Fibroblast of upper back skin (primary cell): Measurements from ENCODE around the gene ACAP3.
"Not testable (repeated sequence)": the region's sequence is repeated elsewhere in the genome, so short reads cannot be mapped to it uniquely, and the experiment has no call there.

Source experiments
- DNase-seq: peaks from one replicate; pipeline ENCODE4 v3.0.0-alpha.2; 2013

Gene ACAP3

DNA sequence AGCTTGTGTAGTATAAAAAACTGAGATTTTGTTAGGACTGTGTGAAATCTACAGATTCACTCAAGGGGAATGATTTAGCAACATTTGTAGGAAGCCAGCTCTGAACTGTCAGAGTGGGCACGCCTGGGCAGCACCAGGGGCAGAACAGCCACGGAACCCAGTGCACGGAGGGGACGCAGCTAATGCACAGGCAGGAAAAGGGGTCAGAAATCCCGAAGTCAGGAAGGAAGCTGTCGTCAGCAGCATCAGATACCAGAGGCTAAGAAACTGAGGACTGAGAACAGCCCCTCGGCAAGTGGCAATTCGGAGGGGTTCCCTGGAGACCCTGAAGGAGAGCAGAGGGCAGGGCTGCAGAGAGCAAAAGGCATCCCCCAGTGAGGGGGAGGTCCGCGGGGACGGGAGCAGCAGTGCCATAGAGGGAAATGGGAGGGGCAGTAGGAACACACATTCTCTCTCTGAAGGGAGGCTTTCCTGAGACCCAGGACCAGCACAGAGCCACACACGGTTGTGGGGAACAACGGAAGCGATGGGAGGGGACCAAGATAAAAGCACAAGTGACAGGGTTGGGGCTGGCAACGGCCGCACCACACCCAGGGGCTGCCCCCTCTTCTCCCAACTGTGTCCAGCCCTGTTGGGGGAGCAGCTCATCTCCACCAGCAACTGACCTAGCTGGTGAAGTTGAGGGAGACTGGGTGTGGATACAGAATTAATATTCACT is 46.7 kb downstream of the ACAP3 start:
- no peak for DNase-seq

DNA sequence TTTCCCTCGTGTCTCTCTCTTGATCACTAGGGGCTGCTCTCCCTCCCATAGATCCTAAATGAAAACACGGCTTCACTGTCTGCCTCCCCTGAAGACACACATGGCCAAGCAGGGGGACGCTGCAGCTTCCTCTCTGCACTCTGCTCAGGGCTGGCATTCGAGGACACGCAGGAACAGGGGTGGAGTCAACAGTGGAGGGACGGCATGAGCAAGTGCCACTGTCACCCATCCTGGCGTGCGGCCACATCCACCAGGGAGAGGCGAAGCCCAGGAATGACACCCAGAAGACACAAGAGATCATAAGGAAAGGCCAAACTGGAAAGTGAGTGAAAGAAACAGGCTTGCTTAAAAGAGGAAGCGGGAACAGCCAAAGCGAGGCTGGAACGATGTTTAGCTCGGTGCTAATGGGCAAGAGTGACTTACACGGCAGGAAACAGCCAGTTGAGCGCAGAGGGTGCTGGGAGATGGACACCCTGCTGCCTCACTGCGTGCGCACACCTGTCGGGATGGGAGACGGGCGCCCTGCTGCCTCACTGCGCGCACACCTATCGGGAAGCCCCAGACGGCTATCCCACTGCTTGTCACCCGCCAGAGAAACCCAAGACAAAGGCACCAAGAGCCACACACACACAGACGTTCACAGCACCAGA is 47.7 kb downstream of the ACAP3 start:
- no peak for DNase-seq

DNA sequence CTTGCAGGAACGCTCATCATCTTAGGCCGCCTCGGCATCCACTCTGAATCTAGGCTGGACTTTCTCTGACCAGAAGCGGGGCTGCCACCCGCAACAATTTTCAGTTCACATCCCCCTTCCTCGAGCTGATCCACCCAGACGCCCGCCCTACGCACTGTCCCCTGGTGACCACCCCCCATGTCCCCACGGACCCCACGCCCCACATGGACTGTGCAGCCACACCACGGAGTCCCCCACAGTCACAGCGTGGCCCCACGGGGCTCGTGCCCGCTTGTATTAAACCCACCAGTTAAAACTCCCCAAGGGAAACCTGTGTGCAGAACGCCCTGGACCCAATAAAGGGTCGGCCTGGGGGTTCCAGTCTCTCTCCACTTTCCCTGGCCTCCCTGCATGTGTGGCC is 48.2 kb downstream of the ACAP3 start:
- no peak for DNase-seq

DNA sequence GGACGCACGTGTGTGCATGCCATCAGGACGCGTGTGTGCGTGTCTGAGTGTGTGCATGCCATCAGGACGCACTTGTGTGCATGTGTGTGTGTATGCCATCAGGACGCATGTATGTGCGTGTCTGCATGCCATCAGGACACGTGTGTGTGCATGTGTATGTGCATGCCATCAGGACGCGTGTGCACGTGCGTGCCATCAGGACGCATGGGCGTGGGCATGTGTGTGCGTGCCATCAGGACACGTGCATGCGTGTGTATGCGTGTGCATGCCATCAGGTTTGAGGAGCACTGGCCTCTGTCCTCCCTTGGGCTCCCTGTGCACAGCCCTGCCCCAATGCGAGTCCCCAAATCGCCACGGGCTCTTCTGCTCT is 48.6 kb downstream of the ACAP3 start:
- DNase-seq: no peak

DNA sequence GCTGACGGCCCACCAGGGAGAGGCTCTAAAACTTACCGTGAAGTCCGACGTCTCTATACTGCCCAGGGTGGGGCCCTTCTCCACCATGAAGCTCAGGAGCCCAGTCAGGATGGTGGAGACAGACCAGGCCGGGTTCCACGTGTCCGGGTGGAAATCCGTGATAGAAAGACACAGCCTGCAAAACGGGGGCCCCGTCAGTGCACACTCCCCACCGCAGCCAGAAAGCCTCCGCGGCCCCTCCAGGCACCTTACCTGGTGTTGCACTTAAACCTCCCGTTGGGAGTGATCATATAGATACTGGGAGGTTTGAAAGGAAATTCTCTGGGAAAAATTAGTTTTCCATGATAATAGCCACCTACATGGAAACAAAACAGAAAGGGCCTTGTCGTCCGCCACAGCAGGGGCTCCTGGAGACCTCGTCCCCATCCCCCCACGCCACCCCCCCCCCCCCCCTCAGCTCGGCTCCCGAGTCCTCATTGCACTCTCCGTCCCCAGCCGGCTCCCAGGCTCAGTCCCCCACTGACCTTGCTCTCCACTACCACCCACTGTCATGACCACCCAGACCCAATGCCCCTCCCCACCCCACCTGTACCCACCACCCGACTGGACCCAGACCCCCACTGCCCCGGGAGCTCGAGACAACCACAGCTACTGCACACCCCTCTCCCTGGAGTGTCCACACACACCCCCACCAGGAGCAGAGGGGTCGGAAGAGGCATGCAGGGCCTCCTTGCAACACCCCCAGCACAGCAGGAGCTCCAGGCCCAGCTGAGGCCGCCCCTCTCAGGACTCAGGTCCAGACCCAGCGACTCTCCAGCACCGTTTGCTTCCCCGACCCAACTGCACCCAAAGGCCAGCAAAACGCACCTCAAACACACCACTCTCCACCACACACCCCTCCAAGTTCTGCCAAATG is 50.5 kb downstream of the ACAP3 start:
- no peak for DNase-seq

DNA sequence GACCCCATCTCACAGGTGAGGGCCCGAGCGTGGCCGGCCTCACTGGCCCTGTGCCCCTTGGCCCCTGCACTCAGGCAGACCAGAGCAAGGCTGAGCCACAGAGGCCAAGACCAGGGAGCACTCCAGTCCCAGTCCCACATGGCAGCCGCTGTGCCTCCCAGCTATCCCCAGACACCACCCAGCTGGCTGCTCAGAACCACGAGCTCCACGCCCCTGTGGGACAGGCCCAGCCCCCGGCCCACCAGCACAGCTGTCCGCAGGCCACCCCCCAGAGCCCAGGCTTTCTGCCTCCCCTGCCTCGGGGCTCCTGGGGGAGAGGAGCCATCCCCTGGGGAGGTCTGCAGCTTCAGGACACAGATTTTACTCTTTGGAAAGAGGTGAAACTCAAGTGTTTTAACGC is 52.1 kb downstream of the ACAP3 start:
- no peak for DNase-seq

DNA sequence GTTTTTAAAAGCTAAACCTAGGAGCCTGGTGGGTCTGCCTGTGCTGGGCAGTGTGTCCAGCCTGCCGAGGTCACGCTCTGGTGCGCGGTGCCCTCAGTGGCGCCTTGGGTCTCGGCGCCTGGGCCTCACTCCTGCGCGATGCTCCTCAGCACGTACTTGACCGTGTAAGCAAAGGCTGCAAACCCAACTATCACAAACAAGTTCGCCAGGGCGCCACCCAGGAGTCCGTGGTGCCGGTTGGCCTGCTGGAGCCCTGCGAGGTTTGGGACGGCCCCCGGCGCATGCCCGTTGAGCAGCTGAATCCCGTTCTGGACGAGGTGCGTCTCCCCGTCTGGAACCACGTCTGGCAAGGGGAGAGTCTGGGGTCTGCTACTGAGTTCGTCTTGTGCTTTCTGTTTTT is 52.7 kb downstream of the ACAP3 start:
- no peak for DNase-seq

DNA sequence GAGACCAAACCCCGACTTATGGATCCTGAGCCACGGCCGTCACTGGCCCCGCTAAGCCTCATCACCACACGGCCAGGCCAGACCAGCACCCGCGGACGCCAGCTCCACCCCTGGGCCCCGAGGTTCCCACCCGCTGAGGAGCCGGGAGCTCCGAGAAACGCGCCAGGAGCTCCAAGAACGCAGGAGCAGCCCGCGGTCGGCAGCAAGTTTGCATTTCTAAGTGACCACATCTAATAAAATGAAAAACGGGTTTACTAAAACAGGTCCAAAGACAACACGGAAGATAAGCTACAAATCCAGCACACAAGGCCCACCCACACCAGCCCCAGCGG is 53.1 kb downstream of the ACAP3 start:
- no peak for DNase-seq

DNA sequence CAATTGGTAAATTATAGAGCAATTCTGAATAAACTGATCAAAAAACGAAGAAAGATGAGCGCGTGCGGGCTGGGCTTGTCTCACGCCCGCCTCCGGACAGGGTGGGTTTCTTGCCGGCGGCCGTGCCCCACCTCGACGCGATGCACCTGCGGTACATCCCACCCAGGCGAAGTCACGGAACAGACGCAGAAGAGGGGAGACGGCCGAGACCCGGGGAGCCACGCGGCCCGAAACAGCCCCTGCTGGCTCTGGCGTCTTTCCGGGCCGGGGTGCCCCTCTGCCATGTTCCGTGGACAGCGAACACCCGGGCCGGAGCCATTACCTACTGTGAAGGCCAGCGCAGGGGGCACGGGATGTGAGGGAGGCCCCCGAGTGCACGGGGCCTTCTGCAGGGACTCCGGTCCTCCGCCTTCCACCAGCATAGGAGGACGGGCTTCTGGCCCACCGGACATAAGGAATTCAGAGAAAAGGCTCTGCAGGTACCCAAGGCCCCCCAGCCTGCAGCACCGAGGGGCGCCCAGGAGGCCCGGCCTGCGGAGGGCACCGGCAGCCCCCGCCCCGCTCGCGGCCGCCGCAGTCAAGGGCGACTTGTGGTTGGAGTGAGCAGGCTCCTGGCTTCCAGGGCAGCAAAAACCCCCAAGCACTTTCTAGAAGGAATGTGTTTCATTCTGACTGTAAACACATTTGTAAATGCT is 53.6 kb downstream of the ACAP3 start:
- no peak for DNase-seq

DNA sequence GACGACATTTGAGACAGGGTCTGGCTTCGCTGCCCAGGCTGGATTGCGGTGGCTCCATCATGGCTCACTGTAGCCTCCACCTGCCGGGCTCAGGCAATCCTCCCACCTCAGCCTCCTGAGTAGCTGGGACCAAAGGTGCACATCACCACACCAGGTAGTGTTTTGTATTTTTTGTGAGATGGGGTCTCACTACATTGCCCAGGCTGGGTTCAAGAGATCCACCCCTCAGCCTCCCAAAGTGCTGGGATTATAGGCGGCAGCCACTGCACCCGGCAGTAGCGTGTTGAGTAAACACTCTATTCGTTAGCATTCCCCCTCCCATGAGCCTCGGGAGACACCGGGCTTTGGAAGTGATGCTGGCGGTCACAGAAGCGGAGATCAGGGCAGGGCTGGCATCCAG is 54.4 kb downstream of the ACAP3 start:
- DNase-seq: no peak

DNA sequence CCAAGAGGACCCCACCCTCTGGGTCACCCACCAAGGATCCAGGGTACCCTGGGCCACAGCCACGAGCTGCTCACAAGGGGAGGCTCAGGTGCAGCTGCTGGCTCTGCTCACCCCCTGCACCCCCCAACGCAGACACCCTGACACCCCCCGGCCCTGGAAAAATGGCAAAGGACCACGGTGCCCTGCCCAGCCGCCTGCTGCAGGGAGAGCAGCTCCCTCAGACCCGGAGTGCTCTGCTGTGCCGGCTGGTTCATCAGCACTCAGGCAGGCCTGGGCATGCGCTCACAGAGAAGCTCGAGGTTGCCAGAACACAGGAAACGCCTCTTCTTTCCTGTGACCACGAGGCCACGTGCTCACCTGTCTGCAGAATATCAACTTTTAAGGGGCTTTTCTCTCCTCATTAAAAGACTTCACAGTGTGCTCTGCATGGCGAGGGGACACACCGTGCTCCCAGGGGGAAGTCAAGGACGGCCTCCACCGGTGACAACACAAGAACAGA is 56.9 kb downstream of the ACAP3 start:
- DNase-seq: no peak

DNA sequence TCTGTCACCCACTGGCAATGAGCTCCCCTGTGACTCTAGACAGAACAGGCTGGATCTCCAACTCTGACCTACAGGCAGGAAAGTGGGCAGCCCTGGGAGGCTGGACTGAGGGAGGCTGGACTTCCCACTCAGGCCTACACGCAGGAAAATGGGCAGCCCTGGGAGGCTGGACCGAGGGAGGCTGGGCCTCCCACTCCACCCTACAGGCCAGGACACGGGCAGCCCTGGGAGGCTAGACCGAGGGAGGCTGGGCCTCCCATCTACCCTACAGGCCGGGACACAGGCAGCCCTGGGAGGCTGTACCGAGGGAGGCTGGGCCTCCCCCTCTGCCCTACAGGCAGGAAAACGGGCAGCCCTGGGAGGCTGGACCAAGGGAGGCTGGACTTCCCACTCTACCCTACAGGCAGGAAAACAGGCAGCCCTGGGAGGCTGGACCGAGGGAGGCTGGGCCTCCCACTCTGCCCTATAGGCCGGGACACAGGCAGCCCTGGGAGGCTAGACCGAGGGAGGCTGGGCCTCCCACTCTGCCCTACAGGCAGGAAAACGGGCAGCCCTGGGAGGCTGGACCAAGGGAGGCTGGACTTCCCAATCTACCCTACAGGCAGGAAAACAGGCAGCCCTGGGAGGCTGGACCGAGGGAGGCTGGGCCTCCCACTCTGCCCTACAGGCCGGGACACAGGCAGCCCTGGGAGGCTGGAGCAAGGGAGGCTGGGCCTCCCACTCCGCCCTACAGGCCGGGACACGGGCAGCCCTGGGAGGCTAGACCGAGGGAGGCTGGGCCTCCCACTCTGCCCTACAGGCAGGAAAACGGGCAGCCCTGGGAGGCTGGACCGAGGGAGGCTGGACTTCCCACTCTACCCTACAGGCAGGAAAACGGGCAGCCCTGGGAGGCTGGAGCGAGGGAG is 59.5 kb downstream of the ACAP3 start:
- not testable (repeated sequence) for DNase-seq

DNA sequence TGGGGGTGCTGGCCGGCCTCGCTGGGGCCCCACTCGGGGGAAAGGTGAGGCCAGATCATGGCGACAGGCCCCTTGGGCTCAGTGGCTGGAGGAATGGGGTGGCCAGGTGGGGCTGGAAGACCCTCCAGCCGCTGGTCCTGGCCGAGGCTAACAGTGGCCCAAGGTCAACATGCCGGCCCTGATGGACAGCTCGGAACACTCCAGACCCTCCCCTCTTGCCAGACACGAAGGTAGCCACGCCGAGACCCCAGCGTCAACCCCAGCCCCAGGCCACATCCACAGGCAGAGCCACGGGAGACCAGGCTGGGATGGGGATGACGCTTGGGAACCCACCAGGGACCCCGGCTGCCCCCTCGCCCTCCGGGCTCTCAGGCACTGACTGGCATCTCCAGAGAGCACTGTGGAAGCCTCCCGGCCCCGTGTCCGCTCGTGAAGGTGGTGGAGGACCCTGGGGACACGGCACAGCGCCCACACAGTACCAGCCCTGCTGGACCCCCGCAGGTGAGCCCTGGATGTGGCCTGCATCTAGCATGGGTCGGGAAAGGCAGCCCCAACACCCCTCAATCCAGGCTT is 60.3 kb downstream of the ACAP3 start:
- DNase-seq: no peak

DNA sequence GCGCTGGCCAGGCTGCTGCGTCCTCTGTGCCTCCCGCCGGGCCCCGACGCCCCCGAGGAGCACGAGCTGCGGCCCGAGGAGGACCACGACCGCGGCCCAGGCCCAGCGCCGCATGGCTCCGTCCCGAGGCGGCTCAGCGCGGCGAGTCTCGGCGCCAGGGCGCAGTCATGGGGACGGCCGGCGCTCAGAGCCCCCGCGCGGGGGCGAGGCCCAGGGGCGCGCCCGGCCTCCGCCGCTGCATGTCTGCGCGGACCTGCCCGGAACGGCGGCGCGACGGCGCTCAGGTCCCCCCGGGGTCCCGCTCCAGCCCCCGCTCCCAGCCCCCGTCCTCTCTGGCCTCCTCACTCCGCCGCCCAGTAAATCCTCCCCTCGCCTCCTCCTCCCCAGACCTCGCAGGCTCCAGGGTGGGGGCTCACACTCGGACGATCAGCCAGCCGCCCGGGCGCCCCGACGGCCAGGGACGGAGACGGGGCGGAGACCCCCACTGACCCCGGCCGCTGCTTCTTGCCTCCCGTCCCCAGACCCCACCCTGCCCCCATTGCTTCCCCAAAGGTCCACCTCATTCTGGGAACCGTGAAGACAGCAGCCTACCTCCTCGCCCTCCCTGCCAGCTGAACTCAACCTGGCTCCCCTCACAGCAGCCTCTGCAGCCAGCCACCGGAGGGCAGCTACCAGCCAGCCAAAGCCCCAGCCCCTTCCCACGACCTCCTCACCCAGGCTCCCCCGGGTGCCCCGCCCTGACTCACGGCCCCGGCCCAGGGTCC is 61.0 kb downstream of the ACAP3 start, which contains the start of gene C1QTNF12:
TSS of gene C1QTNF12 (minus strand) at position 146 of the 764 bp plus-strand sequence. CDS start at position 114, 32 bp downstream.
- no peak for DNase-seq

DNA sequence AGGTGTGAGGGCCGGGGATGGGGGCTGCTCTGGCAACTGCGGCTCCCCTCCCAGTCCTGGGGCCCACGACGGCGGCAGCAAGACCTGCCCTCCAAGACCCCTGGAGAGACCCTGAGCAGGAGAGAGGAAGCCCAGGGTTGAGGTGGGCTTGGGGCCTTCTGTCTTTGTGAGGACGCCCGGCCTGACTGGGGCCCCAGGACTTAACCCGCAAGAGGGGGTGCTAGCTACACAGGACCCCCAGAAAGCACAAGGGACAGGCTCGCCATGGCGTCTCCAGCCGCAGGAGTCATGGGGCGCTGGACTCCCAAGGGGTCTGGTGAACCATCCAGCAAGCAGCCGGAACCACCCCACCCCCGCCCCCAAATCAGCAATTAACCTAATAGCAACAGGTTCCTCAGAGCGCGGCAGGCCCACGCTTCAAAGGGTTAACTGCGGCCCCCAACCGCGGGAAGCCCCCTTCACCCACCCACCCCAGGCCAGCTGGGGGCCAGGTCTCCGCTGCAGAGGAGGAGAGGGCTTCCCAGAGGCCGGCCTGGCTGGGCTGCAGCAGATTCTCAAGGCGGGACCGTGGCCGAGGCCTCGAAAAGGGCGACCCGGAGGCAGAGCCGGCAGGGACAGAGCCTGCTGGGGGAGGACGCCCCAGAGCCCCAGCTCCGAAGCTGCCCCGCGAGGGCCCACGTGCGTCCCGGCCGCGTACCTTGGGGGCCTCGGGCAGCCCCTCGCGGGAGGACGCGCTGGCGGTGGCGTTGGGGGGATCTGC is 61.7 kb downstream of the ACAP3 start:
- DNase-seq: no peak

DNA sequence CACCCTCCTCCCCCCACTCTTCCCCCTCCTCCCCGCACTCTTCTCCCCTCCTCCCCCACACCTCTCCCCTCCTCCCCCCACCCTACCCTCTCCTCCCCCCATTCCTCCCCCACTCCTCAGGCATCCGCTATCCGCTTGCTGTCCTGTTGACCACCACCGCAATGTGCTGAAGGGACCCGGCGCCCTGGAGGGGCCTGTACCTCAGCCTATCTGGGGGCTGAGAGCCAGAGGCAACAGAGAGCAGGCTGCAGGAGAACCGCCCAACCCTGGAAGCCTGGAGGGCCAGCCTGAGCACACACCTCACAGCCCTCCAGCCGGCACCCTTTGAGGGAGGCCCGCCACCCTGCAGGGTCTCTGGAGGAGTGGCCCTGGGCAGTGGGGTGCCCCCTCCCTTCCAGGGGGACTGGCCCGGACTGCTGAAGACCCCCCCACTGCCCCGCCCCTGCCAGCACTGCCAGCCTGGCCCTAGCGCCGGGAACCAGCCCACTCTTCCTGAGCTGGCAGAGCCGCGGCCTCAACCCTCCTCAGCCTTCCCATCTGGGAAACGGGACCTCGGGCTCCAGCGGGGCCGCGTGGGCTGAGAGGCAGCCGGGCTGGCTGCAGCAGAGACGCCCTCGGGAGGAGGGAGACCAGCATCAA is 62.4 kb downstream of the ACAP3 start:
- no peak for DNase-seq

DNA sequence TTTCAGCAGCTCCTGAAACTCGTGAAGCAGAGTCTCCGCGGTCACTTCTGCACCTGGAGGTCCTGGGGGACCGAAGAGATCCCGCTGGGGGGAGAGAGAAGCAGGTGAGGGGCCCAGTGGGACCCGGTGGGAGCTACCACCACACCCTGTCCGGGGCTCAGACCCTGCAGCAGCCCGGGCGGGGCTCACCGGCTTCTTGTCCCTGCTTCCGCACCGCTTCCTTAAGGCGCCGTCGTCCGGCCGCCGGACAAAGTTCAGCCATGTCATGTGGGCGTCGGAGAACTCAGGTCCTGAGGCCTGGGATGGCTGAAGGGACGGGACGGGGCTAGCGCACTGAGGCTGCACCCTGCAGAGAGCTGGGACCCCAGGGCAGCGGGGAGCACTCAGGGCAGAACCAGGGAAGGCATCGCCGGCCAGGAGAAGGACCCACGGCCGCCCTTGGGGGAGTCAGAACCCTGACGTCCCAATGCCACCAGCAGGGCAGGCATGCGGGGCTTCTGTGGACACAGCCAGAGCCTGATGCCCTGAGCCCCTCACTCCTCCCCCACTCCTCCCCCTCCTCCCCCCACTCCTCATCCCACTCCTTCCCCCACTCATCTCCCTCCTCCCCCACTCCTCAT is 63.4 kb downstream of the ACAP3 start:
- no peak for DNase-seq

DNA sequence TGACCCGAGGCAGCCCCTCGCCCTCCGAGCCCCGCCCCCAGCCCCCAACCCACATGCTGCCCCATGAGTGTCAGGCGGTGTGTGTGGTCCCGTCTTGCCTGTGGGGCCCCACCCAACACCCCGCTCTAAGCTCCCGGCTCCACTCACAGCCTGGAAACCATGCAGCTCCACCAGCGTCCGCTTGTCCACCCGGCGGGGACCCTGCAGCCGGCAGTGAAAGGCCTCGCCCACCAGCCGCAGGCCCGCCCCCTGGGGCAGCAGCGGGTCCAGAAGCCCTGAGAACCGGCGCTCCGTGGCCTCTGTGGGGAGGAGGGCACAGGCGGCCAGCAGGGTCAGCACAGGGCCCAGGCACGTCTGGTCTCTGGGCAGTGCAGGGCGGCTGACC is 63.9 kb downstream of the ACAP3 start:
- DNase-seq: no peak

DNA sequence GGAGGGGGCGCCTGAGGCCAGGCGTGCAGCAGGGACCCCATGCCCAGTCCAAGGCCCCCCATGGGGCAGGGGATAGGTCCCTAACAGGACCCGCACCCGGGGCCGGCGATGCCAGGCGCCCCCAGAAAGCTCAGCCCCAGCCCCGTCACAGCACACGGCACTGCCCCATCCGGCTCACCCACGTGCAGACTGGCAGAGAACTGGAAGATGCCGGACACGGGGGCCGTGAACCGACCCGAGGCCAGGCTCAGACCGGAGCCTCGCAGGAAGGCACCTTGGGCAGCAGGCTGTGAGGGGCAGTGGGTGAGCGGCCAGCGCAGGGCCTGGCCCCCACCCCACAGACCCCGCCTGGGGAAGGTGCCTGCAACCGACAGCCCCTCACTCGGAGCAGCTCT is 64.5 kb downstream of the ACAP3 start:
- DNase-seq: no peak
